ENCODE results near the gene TUBB. TPM values are rescaled to one million over a fixed set of nuclear protein-coding genes. Genes with fewer than 3 reads are reported as not detected.

Gene TUBB
- total and polyA plus RNA-seq, 9 of the 15 experiments (the other 6 are each of a cell fraction or from before 2014, with no cell fraction given), result 971 to 2,870 (median 1,478) TPM

DNA sequence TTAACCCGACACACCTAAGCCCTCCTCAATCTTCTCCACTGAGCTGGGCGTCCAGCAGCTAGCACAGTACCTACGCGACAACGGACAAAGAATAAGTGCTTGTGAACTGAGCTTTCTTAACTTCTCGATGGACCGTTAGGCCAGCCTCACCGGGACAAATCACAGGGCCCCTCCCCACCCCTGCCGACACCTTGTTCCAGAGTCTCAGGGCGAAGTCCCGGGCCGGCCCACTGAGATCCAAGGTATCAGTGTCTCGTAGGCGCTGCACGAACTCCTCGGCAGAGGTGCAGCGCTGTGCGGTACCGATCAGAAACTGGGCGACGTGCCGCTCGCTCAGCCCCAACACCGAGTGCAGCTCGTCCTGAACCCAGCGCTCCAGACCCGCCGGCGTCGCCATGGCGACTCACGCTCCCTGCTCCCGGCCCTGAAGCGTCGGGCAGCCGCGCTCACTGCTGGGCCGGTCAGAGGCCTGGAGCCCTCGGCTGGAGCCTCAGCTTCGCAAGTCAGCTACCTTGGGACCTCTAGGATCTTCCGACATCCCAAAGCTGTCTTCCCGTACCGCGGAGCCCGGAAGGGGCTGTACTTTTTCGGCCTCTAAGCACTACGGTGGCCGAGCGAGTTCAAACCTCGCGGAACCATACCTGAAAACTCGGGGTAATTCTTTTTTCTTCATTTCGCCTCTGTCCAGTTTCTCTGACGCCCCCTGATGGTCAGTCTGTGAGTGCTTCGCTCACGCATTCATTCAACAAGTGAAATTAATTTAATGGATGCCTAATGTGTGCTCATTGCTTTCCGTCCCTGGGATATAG is 47.5 kb upstream of the TUBB start, which contains the start of gene DHX16 (continued):
- TF ChIP-seq, protein P1, sequence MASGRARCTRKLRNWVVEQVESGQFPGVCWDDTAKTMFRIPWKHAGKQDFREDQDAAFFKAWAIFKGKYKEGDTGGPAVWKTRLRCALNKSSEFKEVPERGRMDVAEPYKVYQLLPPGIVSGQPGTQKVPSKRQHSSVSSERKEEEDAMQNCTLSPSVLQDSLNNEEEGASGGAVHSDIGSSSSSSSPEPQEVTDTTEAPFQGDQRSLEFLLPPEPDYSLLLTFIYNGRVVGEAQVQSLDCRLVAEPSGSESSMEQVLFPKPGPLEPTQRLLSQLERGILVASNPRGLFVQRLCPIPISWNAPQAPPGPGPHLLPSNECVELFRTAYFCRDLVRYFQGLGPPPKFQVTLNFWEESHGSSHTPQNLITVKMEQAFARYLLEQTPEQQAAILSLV (tag; IDR thresholded peaks at IDR 0.05), result no peak
- TF ChIP-seq ZNF79 (CRISPR knock-in tag; IDR thresholded peaks at IDR 0.05; ENCODE audit: low read depth) (no peak), NELFE (IDR thresholded peaks at IDR 0.05; ENCODE audit: insufficient read depth, insufficient read length) (no peak), MXI1 (IDR thresholded peaks at IDR 0.05; ENCODE audit: low read depth, low read length) (peak; percentile 69), RBM25 (IDR thresholded peaks at IDR 0.05; ENCODE audit: low read depth, low read length, severe bottlenecking) (peak; percentile 60), ZBTB17 (CRISPR knock-in tag; IDR thresholded peaks at IDR 0.05) (no peak), NR1H2 (CRISPR knock-in tag; IDR thresholded peaks at IDR 0.05) (no peak)
- TF ChIP-seq, protein P2, sequence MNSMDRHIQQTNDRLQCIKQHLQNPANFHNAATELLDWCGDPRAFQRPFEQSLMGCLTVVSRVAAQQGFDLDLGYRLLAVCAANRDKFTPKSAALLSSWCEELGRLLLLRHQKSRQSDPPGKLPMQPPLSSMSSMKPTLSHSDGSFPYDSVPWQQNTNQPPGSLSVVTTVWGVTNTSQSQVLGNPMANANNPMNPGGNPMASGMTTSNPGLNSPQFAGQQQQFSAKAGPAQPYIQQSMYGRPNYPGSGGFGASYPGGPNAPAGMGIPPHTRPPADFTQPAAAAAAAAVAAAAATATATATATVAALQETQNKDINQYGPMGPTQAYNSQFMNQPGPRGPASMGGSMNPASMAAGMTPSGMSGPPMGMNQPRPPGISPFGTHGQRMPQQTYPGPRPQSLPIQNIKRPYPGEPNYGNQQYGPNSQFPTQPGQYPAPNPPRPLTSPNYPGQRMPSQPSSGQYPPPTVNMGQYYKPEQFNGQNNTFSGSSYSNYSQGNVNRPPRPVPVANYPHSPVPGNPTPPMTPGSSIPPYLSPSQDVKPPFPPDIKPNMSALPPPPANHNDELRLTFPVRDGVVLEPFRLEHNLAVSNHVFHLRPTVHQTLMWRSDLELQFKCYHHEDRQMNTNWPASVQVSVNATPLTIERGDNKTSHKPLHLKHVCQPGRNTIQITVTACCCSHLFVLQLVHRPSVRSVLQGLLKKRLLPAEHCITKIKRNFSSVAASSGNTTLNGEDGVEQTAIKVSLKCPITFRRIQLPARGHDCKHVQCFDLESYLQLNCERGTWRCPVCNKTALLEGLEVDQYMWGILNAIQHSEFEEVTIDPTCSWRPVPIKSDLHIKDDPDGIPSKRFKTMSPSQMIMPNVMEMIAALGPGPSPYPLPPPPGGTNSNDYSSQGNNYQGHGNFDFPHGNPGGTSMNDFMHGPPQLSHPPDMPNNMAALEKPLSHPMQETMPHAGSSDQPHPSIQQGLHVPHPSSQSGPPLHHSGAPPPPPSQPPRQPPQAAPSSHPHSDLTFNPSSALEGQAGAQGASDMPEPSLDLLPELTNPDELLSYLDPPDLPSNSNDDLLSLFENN (IDR thresholded peaks at IDR 0.05; ENCODE audit: low read depth in 2 of 2, low read length in 2 of 2), result peak in 1 of 2 experiments; percentile 58; a peak in 1 of 4 replicates
- TF ChIP-seq, protein P3, sequence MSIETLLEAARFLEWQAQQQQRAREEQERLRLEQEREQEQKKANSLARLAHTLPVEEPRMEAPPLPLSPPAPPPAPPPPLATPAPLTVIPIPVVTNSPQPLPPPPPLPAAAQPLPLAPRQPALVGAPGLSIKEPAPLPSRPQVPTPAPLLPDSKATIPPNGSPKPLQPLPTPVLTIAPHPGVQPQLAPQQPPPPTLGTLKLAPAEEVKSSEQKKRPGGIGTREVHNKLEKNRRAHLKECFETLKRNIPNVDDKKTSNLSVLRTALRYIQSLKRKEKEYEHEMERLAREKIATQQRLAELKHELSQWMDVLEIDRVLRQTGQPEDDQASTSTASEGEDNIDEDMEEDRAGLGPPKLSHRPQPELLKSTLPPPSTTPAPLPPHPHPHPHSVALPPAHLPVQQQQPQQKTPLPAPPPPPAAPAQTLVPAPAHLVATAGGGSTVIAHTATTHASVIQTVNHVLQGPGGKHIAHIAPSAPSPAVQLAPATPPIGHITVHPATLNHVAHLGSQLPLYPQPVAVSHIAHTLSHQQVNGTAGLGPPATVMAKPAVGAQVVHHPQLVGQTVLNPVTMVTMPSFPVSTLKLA (conservative IDR thresholded peaks at IDR 0.05), result peak; percentile 59 to 88; a peak in 3 of 4 replicates
- TF ChIP-seq, protein P4, sequence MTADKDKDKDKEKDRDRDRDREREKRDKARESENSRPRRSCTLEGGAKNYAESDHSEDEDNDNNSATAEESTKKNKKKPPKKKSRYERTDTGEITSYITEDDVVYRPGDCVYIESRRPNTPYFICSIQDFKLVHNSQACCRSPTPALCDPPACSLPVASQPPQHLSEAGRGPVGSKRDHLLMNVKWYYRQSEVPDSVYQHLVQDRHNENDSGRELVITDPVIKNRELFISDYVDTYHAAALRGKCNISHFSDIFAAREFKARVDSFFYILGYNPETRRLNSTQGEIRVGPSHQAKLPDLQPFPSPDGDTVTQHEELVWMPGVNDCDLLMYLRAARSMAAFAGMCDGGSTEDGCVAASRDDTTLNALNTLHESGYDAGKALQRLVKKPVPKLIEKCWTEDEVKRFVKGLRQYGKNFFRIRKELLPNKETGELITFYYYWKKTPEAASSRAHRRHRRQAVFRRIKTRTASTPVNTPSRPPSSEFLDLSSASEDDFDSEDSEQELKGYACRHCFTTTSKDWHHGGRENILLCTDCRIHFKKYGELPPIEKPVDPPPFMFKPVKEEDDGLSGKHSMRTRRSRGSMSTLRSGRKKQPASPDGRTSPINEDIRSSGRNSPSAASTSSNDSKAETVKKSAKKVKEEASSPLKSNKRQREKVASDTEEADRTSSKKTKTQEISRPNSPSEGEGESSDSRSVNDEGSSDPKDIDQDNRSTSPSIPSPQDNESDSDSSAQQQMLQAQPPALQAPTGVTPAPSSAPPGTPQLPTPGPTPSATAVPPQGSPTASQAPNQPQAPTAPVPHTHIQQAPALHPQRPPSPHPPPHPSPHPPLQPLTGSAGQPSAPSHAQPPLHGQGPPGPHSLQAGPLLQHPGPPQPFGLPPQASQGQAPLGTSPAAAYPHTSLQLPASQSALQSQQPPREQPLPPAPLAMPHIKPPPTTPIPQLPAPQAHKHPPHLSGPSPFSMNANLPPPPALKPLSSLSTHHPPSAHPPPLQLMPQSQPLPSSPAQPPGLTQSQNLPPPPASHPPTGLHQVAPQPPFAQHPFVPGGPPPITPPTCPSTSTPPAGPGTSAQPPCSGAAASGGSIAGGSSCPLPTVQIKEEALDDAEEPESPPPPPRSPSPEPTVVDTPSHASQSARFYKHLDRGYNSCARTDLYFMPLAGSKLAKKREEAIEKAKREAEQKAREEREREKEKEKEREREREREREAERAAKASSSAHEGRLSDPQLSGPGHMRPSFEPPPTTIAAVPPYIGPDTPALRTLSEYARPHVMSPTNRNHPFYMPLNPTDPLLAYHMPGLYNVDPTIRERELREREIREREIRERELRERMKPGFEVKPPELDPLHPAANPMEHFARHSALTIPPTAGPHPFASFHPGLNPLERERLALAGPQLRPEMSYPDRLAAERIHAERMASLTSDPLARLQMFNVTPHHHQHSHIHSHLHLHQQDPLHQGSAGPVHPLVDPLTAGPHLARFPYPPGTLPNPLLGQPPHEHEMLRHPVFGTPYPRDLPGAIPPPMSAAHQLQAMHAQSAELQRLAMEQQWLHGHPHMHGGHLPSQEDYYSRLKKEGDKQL (CRISPR knock-in tag; IDR thresholded peaks at IDR 0.05; ENCODE audit: borderline replicate concordance), result no peak
- TF ChIP-seq, protein P5, sequence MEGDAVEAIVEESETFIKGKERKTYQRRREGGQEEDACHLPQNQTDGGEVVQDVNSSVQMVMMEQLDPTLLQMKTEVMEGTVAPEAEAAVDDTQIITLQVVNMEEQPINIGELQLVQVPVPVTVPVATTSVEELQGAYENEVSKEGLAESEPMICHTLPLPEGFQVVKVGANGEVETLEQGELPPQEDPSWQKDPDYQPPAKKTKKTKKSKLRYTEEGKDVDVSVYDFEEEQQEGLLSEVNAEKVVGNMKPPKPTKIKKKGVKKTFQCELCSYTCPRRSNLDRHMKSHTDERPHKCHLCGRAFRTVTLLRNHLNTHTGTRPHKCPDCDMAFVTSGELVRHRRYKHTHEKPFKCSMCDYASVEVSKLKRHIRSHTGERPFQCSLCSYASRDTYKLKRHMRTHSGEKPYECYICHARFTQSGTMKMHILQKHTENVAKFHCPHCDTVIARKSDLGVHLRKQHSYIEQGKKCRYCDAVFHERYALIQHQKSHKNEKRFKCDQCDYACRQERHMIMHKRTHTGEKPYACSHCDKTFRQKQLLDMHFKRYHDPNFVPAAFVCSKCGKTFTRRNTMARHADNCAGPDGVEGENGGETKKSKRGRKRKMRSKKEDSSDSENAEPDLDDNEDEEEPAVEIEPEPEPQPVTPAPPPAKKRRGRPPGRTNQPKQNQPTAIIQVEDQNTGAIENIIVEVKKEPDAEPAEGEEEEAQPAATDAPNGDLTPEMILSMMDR (IDR thresholded peaks at IDR 0.05 in 2 of 3, conservative IDR thresholded peaks at IDR 0.05 in 1 of 3; ENCODE audit: insufficient read depth in 2 of 3, low read depth in 1 of 3, low read length in 3 of 3), result peak; percentile 85 to 98 (median 97)

All from K562 (cell line).